GM19240 (cell line): Measurements from ENCODE around the gene FAM78A.

ENCODE experiments used
- DNase-seq: peaks from one replicate; pipeline ENCODE4 v3.0.0; 2011; ENCODE audit warnings: low spot score; ENCODE audit not compliant: insufficient read length

FAM78A gene, protein sequence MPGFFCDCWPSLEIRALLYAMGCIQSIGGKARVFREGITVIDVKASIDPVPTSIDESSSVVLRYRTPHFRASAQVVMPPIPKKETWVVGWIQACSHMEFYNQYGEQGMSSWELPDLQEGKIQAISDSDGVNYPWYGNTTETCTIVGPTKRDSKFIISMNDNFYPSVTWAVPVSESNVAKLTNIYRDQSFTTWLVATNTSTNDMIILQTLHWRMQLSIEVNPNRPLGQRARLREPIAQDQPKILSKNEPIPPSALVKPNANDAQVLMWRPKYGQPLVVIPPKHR

DNA sequence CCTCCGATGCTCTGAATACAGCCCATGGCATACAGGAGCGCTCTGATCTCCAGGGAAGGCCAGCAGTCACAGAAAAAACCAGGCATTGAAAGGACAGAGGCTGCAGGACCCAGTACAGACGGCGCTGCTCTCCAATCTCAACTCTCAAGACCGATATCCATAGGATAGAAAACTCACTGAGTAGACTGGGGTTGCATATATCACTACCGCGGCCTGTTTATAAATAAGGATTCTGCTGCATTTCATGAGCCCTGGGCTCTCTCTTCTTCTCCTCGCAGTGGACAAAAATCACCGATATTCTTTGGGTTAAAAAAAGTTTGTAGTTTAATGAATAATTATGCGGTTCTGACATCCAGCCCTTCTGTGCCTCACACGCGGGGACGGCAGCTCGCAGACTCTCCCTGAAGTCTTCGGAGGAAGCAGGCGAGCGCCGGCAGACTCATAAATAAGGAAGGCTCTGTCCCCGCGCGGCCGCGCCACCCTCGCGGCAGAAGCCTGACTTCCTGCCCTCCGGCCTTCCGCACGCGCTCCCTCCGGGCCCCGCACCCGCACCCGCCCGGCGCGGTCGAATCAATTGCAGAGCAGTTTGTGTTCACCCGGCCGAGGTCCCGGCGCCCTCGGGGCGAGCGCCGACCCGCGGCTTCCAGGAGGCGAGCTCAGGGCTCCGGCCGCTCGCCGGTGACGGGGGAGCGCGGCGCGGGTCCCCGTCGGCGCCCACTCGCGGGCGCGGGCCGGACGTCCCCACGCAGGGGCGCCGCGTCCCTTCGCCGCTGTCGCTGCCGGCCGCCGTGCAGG lies at the start of gene FAM78A:
Gene FAM78A, minus strand, starts transcription at position 417 of the 795 bp plus-strand sequence. Its CDS starts 331 bp downstream, at position 86.
- DNase-seq, result peak; percentile 41

GRCh38 chr9:131324736-131325679 lies 48.7 kb upstream of the FAM78A start:
- no peak for DNase-seq

DNA sequence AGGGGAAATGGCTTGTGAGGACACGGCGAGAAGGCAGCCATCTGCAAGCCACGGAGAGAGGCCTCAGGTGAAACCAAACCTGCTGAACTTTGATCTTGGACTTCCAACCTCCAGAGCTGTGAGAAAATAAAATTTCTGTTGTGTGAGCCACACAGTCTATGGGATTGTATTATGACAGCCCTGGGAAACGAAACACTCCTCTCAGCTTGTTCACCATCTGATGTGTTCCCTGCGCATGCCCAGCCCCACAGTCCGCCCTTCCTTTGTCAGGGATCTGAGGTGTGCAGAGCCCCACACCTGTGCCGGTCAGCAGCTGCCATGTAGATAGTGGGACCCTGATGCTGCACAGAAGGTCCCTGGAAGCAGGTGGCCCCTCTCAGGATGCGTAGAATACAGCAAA lies 47.3 kb upstream of the FAM78A start:
- no peak for DNase-seq

DNA sequence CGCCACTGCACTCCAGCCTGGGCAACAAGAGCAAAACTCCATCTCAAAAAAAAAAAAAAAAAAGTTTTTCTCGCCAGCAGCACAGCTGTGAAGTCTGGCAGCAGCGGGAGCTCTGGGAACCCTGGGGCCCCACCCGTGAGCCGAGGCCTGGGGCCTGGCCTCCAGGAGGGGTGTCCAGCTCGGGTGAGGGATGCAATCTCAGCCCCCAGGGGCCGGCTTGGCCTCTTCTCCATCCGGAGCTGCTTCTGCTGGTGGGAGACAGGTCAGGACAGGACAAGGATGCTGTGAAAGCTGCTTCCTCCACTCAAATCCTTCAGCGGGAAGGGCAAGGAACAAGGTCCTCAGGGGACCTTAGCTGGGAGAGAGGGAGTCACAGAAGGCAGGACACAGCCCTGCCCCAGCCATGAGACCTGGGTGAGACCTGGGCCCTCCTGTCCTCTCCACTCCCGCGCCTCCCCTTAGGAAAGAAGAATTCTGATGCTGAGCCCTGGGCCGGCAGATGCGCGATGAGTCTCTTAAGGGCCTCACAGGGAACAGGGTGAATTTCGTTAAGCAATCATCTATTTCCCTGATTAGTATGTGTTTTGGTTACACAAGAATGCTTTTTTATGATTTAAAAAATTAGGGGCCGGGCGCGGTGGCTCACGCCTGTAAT lies 43.8 kb upstream of the FAM78A start:
- no peak for DNase-seq

- DNase-seq, result no peak
Observed at GRCh38 chr9:131319486-131319885, 43.2 kb upstream of the FAM78A start.

DNA sequence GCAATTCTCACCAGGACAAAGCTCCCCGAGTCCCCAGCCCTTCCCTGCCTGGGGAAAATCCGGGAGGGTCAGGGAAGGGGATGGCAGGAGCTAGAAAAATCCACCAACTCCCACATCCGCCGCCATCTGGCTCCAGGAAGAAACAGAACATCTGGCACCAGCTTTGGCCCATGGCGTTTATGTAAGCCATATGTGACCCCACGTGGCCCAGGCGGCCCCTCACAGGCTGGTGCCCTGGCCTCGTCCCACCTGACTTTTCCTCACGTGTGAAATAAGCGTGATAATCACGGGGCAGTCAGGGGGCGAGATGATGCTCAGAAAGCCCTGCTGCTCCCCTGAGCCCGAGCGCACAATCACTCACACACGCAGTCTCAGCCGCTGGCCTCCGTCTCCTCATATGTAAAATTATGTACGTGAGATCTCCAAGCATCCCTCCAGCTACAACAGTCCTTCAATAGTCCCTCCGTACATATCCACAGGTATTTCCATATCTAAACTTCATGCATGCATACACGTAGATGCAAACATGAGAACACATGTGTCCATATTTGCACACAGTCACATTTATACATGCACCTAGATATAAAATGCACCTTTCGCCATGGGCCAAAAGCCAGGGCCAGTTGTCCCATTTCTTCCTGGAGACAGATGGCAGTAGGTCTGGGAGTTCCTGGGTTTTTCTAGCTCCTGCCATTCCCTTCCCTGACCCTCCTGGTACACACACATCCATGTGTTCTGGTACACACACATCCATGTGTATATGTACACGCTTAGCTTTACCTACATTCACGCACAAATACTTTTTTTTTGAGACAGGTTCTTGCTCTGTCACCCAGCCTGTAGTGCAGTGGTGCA lies 42.1 kb upstream of the FAM78A start:
- DNase-seq, result no peak

- DNase-seq, result no peak
Observed at GRCh38 chr9:131312822-131313770, 36.8 kb upstream of the FAM78A start.

DNA sequence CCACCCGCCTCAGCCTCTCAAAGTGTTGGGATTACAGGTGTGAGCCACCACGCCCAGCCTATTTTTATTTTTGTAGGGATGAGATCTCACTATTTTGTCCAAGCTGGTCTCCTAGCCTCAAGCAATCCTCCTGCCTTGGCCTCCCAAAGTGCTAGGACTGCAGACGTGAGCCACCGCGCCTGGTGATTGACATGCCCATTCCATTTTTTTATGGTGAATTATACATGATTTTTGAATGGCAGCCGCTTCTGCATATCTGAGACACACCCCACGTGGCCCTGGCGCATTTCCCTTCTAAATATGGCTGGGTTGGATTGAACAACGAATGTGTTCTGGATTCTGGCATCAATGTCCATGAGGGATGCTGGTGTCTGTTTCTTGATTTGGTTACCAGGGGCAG lies 35.9 kb upstream of the FAM78A start:
- no peak for DNase-seq

GRCh38 chr9:131310833-131311554 lies 34.7 kb upstream of the FAM78A start:
- no peak for DNase-seq

GRCh38 chr9:131309530-131310276 lies 33.4 kb upstream of the FAM78A start:
- no peak for DNase-seq

DNA sequence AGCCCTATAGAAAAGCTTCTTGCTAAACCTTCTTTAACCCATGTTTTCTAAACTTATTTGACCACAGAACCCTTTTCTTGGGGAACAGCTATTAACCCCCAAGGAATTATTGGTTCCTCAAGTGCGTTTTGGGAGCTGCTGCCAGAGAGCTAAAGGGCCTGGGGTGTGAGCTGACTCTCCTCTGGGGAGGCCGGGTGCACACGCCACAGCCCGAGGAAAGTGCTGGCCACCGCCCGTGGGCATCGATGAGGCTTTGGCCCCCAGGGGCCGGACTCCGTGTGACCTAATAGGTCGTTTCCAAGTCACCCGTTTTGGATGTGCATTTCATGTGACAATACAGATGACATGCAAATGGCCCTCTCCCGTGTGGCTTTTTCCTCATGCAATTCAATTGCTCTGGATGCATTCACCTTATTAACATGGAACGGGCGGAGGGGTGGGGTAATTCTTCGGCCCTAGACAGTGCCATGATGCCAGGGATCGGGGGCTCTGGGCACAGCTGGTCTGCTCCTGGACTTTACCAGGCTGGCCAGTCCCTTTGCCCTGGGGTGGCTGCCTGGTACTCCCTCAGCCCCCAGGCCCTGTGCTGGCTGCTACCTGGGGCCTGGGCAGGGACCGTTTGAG lies 32.7 kb upstream of the FAM78A start:
- no peak for DNase-seq

- DNase-seq, result no peak
Observed at GRCh38 chr9:131308452-131308851, 32.1 kb upstream of the FAM78A start.

DNA sequence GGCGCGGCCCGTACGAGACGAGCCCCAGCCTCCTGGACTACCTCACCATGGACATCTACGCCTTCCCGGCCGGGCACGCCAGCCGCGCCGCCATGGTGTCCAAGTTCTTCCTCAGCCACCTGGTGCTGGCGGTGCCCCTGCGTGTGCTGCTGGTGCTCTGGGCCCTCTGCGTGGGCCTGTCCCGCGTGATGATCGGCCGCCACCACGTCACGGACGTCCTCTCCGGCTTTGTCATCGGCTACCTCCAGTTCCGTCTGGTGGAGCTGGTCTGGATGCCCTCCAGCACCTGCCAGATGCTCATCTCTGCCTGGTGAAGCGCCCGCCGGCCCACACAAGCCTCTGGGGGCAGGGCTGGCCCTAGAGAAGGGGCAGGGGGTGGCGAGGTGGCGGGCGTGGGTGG lies 31.7 kb upstream of the FAM78A start:
- DNase-seq, result no peak

DNA sequence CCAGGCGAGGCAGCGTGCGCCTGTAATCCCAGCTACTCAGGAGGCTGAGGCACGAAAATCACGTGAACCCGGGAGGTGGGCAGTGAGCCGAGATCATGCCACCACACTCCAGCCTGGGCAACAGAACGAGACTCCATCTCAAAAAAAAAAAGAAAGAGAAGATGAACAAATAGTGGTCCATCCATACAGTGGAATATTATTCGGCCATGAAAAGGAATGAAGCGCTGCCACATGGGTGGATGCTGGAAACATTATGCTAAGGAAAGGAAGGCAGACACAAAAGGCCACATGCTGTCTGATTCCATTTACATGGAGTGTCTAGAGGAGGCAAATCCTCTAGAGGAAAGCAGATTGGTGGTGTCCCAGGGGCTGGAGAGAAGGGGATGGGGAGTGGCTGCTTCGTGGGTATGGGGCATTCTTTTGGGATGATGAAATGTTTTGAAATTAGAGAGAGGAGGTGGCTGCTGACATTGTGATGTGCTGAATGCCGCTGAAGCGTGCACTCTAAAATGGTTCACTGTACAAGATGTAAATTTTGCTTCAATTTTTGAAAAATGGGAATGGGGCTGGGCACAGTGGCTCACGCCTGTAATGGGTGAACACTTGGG lies 30.2 kb upstream of the FAM78A start:
- no peak for DNase-seq

DNA sequence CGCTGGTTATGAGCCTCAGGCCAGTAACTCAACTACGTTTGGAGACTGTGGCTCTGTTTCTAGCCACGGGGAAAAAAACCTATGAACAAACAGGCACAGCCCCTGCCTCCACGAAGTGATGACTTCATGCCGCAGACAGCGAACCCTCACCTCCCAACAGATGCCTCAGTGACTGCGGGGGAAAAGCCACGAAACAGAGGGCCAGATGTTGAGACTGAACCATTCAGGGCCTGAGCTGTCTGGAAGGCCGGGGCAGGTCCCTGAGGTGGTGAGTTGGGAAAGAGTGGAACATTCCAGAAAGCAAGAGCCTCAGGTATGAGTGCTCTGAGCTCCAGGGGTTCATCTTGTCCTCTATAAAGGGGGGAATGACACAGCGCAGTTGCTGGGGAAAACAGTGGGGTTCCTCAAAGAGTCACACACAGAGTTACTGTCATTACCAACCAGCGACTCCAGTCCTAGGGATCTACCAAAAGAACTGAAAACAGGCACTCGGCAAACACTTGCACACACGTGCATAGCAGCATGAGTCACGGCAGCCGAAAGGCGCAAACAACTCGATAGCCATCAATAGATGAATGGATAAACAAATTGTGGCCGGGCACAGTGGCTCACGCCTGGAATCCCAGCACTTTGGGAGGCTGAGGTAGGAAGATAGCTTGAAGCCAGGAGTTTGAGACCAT lies 28.5 kb upstream of the FAM78A start:
- no peak for DNase-seq
